ENCODE data around the gene ABCC2.

ABCC2 gene

GRCh38 chr10:99805190-99805589 lies 22.8 kb downstream of the ABCC2 start:
- H3K36me3 Mint-ChIP-seq (ENCODE audit: insufficient read depth) = no peaks in the 10 kb centered on the region
- H3K27me3 Mint-ChIP-seq = no peaks in the 10 kb centered on the region
- DNase-seq (no peak), ATAC-seq (replicated peaks) (no peak)
- H3K4me3 Mint-ChIP-seq = no peak overlapping the region
- H3K9me3 Mint-ChIP-seq = no peaks in the 10 kb centered on the region
- no peaks in the 10 kb centered on the region for H3K4me1 Mint-ChIP-seq (ENCODE audit: low read depth in 2 of 2)
- no peak overlapping the region for H3K27ac Mint-ChIP-seq

DNA sequence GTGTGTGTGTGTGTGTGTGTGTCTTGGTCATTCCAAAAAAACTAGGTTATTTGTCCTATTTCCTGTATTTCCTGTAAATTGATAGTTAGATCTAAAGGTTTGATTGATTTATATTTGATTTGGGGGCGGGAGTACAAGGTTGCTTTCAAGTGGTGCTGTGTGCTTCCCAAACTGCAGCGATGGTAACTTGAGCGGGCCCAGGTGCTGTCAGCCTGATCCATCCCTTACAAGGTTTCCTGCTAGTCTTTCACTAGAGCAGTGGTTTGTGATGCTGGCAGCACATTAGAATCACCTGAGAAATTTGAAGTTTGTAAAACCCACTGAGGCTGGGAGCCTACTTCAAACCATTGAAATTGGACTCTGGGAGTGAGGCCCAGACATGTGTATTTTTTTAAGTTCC lies 23.7 kb downstream of the ABCC2 start:
- H3K36me3 Mint-ChIP-seq (ENCODE audit: insufficient read depth) = no peaks in the 10 kb centered on the region
- peak overlapping the region in 1 of 2 donors; percentile 52 for H3K27ac Mint-ChIP-seq
- H3K4me3 Mint-ChIP-seq = no peak overlapping the region
- no peaks in the 10 kb centered on the region for H3K4me1 Mint-ChIP-seq (ENCODE audit: low read depth in 2 of 2)
- DNase-seq = no peak
- no peak for ATAC-seq (replicated peaks)
- no peaks in the 10 kb centered on the region for H3K9me3 Mint-ChIP-seq
- no peaks in the 10 kb centered on the region for H3K27me3 Mint-ChIP-seq

- ATAC-seq (replicated peaks) (no peak), DNase-seq (no peak)
- H3K4me3 Mint-ChIP-seq = no peak overlapping the region
- no peaks in the 10 kb centered on the region for H3K36me3 Mint-ChIP-seq (ENCODE audit: insufficient read depth)
- no peaks in the 10 kb centered on the region for H3K4me1 Mint-ChIP-seq (ENCODE audit: low read depth in 2 of 2)
- no peak overlapping the region for H3K27ac Mint-ChIP-seq
- H3K27me3 Mint-ChIP-seq = no peaks in the 10 kb centered on the region
- H3K9me3 Mint-ChIP-seq = no peaks in the 10 kb centered on the region
Observed at GRCh38 chr10:99807786-99808185, 25.3 kb downstream of the ABCC2 start.

- ATAC-seq (replicated peaks) = no peak
- Mint-ChIP-seq H3K9me3 (no peaks in the 10 kb centered on the region), H3K4me3 (no peak overlapping the region), H3K27ac (no peak overlapping the region), H3K36me3 (ENCODE audit: insufficient read depth) (no peaks in the 10 kb centered on the region), H3K4me1 (ENCODE audit: low read depth in 2 of 2) (no peaks in the 10 kb centered on the region), H3K27me3 (no peaks in the 10 kb centered on the region)
- no peak for DNase-seq
Observed at GRCh38 chr10:99808270-99808669, 25.8 kb downstream of the ABCC2 start.

DNA sequence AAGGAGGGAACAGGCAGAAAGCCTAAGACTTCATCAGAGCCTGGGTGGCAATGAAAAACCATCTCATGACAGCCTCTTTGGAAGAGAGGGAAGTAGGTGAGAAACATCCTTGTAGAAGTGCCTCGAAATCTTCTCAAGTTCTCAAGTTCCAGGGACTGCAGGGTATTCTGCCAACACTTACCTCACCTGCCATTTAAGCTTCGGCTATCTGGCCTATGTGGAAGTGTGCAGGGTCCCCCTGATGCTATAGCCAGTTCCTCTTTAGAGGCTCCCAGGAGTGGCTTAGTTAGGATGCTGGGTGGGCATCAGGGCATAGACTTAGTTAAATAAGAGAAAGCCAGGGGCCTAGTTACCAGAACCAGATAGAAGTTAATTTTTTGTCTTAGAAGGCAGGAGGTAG lies 27.0 kb downstream of the ABCC2 start:
- Mint-ChIP-seq H3K4me1 (ENCODE audit: low read depth in 2 of 2) (no peaks in the 10 kb centered on the region), H3K27me3 (no peaks in the 10 kb centered on the region), H3K36me3 (ENCODE audit: insufficient read depth) (no peaks in the 10 kb centered on the region), H3K4me3 (no peak overlapping the region), H3K9me3 (no peaks in the 10 kb centered on the region), H3K27ac (no peak overlapping the region)
- ATAC-seq (replicated peaks) (no peak), DNase-seq (no peak)

- H3K4me3 Mint-ChIP-seq = no peak overlapping the region
- no peak for DNase-seq
- no peak overlapping the region for H3K27ac Mint-ChIP-seq
- ATAC-seq (replicated peaks) = no peak
- no peaks in the 10 kb centered on the region for H3K36me3 Mint-ChIP-seq (ENCODE audit: insufficient read depth)
- H3K4me1 Mint-ChIP-seq (ENCODE audit: low read depth in 2 of 2) = no peaks in the 10 kb centered on the region
- H3K9me3 Mint-ChIP-seq = peaks cover 0 to 1% of the 10 kb centered on the region in 2 donors
- H3K27me3 Mint-ChIP-seq = no peaks in the 10 kb centered on the region
Observed at GRCh38 chr10:99809931-99810615, 27.6 kb downstream of the ABCC2 start.

DNA sequence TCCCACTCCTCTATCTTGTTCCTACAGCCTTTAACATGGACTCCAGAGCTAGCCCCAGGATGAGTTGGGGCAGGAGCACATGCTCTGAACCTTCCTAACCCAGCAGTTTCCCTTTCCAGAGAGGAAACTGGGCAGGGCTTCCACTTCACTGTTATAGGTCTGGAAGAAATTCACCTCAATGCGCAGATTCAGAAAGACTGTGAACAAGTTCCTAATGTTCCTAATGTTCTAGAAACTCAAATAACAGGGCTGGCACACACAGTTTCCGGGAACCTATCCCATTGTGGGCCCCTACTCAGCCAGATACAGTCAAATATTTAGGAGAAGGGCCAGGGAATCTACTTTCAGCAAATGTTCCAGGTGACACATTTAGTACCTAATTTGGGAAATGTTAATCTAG lies 29.7 kb downstream of the ABCC2 start:
- Mint-ChIP-seq H3K36me3 (ENCODE audit: insufficient read depth) (no peaks in the 10 kb centered on the region), H3K4me3 (no peak overlapping the region), H3K4me1 (ENCODE audit: low read depth in 2 of 2) (no peaks in the 10 kb centered on the region), H3K9me3 (peaks cover 0 to 2% of the 10 kb centered on the region in 2 donors), H3K27ac (no peak overlapping the region), H3K27me3 (no peaks in the 10 kb centered on the region)
- ATAC-seq (replicated peaks) (no peak), DNase-seq (no peak)

DNA sequence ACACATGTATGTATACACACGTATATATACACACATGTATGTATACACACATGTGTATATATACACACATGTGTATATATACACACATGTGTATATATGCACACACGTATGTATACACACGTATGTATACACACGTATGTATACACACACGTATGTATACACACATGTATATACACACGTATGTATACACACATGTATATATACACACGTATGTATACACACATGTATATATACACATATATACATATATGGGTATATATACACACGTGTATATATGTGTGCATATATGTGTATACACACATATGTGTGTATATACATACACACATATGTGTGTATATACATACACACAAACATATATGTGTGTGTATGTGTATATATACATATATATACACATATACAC lies 31.7 kb downstream of the ABCC2 start:
- no peaks in the 10 kb centered on the region for H3K4me1 Mint-ChIP-seq (ENCODE audit: low read depth in 2 of 2)
- no peak overlapping the region for H3K4me3 Mint-ChIP-seq
- DNase-seq (no peak), ATAC-seq (replicated peaks) (no peak)
- no peak overlapping the region for H3K27ac Mint-ChIP-seq
- peaks cover 0 to 2% of the 10 kb centered on the region in 2 donors for H3K9me3 Mint-ChIP-seq
- H3K36me3 Mint-ChIP-seq (ENCODE audit: insufficient read depth) = no peaks in the 10 kb centered on the region
- H3K27me3 Mint-ChIP-seq = no peaks in the 10 kb centered on the region

DNA sequence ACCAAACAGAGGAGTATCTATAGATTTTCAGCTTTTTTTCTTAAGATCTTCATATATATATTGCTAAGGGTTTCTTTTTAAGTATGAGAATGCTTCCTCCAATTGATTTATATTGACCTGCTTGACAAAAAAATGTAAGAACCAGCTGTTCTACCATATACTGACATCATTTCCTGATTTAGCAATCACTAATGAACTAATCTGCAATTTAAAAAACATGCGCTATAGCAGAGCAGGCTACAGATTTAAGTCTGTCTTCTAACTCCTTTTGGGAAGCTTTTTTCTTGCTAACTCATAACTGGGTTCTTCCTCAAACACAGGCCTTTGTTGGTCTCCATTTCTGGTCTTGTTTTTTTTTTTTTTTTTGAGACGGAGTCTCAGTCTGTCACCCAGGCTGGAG lies 33.2 kb downstream of the ABCC2 start:
- Mint-ChIP-seq H3K27ac (no peak overlapping the region), H3K27me3 (no peaks in the 10 kb centered on the region), H3K36me3 (ENCODE audit: insufficient read depth) (no peaks in the 10 kb centered on the region), H3K9me3 (peaks cover 0 to 2% of the 10 kb centered on the region in 2 donors), H3K4me3 (no peak overlapping the region), H3K4me1 (ENCODE audit: low read depth in 2 of 2) (no peaks in the 10 kb centered on the region)
- no peak for ATAC-seq (replicated peaks)
- DNase-seq = no peak

DNA sequence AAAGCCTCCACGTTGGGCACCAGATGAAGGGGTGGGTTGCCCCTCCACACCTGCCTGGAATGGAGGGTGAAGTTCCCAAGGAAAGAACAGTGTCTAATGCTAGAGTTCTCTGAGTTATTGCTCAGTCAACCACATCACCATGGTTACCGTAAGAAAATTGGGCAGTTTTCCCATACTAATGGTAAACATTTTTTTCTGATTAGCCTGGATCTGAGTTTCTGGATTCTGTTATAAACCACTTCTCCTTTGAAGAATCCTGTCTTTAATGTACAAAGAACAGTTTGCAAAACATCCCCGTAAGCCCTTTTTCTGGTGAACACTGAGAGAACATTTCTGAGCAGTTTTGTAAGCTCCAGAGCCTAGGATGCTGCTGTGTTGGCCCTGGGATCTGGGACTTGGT lies 45.5 kb downstream of the ABCC2 start:
- peaks cover 8 to 11% of the 10 kb centered on the region in 2 donors for H3K4me1 Mint-ChIP-seq (ENCODE audit: low read depth in 2 of 2)
- H3K4me3 Mint-ChIP-seq = no peak overlapping the region
- peak overlapping the region; percentile 36 to 66 for H3K27ac Mint-ChIP-seq
- DNase-seq = no peak
- H3K27me3 Mint-ChIP-seq = no peaks in the 10 kb centered on the region
- H3K9me3 Mint-ChIP-seq = peaks cover 5 to 10% of the 10 kb centered on the region in 2 donors
- no peak for ATAC-seq (replicated peaks)
- peaks cover 2% of the 10 kb centered on the region for H3K36me3 Mint-ChIP-seq (ENCODE audit: insufficient read depth)

DNA sequence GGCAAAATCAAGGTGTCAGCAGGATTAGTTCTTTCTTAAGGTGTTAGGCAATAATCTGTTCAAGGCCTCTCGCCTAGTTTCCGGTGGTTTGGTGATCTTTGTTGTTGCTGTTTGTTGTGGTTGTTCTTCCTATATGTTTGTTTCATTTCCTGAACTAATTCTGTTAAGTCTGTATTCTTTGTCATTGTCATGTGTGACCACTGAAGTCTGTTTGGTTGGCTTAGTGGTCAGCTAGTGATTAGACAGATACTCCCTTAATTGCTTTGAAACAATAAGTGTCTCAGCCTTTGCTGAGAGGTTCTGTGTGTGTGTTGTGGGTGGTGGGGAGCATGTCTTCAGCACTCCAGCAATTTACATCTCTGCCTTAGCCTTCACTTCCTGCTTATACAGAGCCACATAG lies 46.0 kb downstream of the ABCC2 start:
- H3K4me1 Mint-ChIP-seq (ENCODE audit: low read depth in 2 of 2) = peaks cover 8 to 11% of the 10 kb centered on the region in 2 donors
- H3K27ac Mint-ChIP-seq = peak overlapping the region; percentile 36 to 66
- peak; percentile 58 for ATAC-seq (replicated peaks)
- H3K36me3 Mint-ChIP-seq (ENCODE audit: insufficient read depth) = peaks cover 2% of the 10 kb centered on the region
- DNase-seq = no peak
- H3K4me3 Mint-ChIP-seq = peak overlapping the region in 1 of 2 donors; percentile 21
- H3K9me3 Mint-ChIP-seq = peaks cover 5 to 10% of the 10 kb centered on the region in 2 donors
- H3K27me3 Mint-ChIP-seq = no peaks in the 10 kb centered on the region

DNA sequence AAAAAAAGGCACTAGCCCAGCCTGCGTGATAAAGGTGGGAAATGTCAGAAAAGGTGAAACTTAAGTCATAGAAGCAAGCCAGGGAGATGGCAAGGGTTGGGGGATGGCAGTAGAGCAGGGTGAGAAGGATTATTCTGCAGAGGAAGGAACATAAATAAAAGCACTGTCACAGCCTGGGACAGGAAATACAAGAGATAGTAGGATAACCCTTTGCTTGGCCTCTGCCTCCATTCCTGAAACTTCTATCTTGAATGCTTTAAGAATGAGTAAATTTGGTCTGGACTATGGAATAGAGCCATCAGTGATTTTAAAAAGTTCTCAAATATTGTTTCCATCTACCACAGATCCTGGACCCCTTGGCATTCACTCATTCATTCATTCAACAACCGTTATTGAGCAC lies 50.0 kb downstream of the ABCC2 start:
- Mint-ChIP-seq H3K27ac (no peak overlapping the region), H3K4me3 (no peak overlapping the region), H3K27me3 (no peaks in the 10 kb centered on the region), H3K4me1 (ENCODE audit: low read depth in 2 of 2) (peaks cover 8 to 11% of the 10 kb centered on the region in 2 donors), H3K9me3 (peaks cover 5 to 10% of the 10 kb centered on the region in 2 donors), H3K36me3 (ENCODE audit: insufficient read depth) (peaks cover 2% of the 10 kb centered on the region)
- ATAC-seq (replicated peaks) (no peak), DNase-seq (no peak)

GRCh38 chr10:99834410-99834809 lies 52.0 kb downstream of the ABCC2 start:
- Mint-ChIP-seq H3K4me1 (ENCODE audit: low read depth in 2 of 2) (no peaks in the 10 kb centered on the region), H3K27ac (no peak overlapping the region), H3K36me3 (ENCODE audit: insufficient read depth) (peaks cover 2% of the 10 kb centered on the region), H3K27me3 (no peaks in the 10 kb centered on the region), H3K4me3 (no peak overlapping the region), H3K9me3 (no peaks in the 10 kb centered on the region)
- no peak for ATAC-seq (replicated peaks)
- DNase-seq = no peak

DNA sequence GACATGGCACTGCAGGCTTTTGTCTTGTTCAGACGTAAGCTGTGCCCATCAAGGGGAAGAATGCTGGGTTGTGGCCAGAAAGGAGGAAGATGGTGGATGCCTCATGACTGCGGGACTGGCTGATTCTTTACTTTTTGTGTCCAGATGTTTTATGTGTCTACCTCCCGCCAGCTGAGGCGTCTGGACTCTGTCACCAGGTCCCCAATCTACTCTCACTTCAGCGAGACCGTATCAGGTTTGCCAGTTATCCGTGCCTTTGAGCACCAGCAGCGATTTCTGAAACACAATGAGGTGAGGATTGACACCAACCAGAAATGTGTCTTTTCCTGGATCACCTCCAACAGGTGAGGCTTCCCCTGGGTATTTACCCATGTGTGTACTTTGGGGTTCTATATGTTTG lies 53.5 kb downstream of the ABCC2 start:
- no peak for ATAC-seq (replicated peaks)
- no peak for DNase-seq
- H3K9me3 Mint-ChIP-seq = no peaks in the 10 kb centered on the region
- no peak overlapping the region for H3K4me3 Mint-ChIP-seq
- peaks cover 2% of the 10 kb centered on the region for H3K36me3 Mint-ChIP-seq (ENCODE audit: insufficient read depth)
- no peak overlapping the region for H3K27ac Mint-ChIP-seq
- H3K4me1 Mint-ChIP-seq (ENCODE audit: low read depth in 2 of 2) = no peaks in the 10 kb centered on the region
- no peaks in the 10 kb centered on the region for H3K27me3 Mint-ChIP-seq

DNA sequence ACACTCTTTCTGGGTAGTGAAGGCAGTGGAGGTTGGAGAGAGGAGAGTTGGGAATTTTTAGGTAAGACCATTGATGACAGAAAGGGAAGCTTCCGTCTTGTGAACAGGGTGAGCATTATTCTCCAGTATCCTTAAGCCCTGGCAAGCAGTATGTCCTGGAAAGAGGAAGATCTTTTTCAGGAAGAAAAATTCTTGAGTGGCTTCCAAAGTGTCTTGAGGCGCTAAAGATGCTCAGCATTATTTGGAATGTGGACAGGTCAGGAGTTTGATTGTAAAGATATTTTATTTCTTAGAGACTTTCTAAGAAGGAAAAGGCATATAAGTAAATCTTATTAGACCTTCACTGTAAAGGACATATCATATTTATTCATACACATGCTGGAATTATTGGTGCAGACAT lies 54.3 kb downstream of the ABCC2 start:
- H3K36me3 Mint-ChIP-seq (ENCODE audit: insufficient read depth) = peaks cover 2% of the 10 kb centered on the region
- H3K27ac Mint-ChIP-seq = no peak overlapping the region
- DNase-seq (no peak), ATAC-seq (replicated peaks) (no peak)
- no peaks in the 10 kb centered on the region for H3K9me3 Mint-ChIP-seq
- H3K4me1 Mint-ChIP-seq (ENCODE audit: low read depth in 2 of 2) = no peaks in the 10 kb centered on the region
- H3K27me3 Mint-ChIP-seq = no peaks in the 10 kb centered on the region
- no peak overlapping the region for H3K4me3 Mint-ChIP-seq

Data from effector memory CD8-positive, alpha-beta T cell (primary cell).